AG09319 (cell line): Measurements from ENCODE around the gene CHST4.
"Not testable (repeated sequence)": the region's sequence is repeated elsewhere in the genome, so short reads cannot be mapped to it uniquely, and the experiment has no call there.

ENCODE experiments used
- DNase-seq: peaks from one replicate; pipeline ENCODE4 v3.0.0-alpha.2; 2010; ENCODE audit warnings: low read depth; ENCODE audit errors: extremely low read depth
- CTCF ChIP-seq: IDR thresholded peaks from 2 replicates; pipeline ENCODE4 v1.5.1; 2011; ENCODE audit warnings: low read depth, mild to moderate bottlenecking, inconsistent platforms, low read length, moderate library complexity

The CHST4 gene

GRCh38 chr16:71572497-71573116 lies 46.4 kb downstream of the CHST4 start:
- no peak for DNase-seq
- TF ChIP-seq CTCF = no peak

GRCh38 chr16:71573387-71574094 lies 47.3 kb downstream of the CHST4 start:
- no peak for DNase-seq
- TF ChIP-seq CTCF = no peak

- TF ChIP-seq CTCF = no peak
- DNase-seq = no peak
Observed at GRCh38 chr16:71574702-71575101, 48.5 kb downstream of the CHST4 start.

GRCh38 chr16:71576971-71577370 lies 50.7 kb downstream of the CHST4 start, which contains the start of gene TAT:
Gene TAT, minus strand, starts transcription at chr16:71577092. Its CDS starts 677 bp downstream, at chr16:71576415.
- TF ChIP-seq CTCF = no peak
- DNase-seq = no peak

GRCh38 chr16:71582553-71582848 lies 56.3 kb downstream of the CHST4 start:
- not testable (repeated sequence) for DNase-seq

- no peak for TF ChIP-seq CTCF
- DNase-seq = no peak
Observed at GRCh38 chr16:71584543-71585317, 58.5 kb downstream of the CHST4 start.

GRCh38 chr16:71585318-71585703 lies 59.1 kb downstream of the CHST4 start:
- DNase-seq = no peak

More at GRCh38 chr16:71585318-71585703, 59.1 kb downstream of the CHST4 start:
- TF ChIP-seq CTCF = no peak
